Measurements from ENCODE around the gene ABRACL.

DNA sequence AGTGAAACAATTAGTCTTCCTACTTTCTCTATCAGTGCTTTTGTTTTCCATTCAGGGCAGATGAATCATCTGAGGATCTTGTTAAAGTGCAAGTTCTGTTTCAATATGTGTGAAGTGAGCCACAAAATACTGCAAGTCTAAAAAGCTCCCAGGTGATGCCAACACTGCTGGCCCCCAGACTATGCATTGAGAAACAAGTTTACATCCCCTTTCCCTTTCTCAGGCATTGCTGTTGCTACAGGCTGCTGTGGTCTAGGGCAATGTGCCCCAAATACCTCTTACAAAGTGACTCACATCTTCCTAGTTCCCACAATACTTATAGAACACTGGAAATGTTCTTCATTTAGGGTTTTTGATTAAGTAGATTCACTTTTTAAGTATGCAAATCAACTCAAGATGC lies 31.8 kb downstream of the ABRACL start:
- TF ChIP-seq CTCF (IDR thresholded peaks at IDR 0.05; ENCODE audit: poor library complexity), result no peak
- no peak for TF ChIP-seq EZH2phosphoT487 (IDR thresholded peaks at IDR 0.05; ENCODE audit: low read depth, severe bottlenecking, unreplicated experiment)
